ENCODE measurements around the gene BANF2. TPM values are rescaled to one million over a fixed set of nuclear protein-coding genes. Genes with fewer than 3 reads are reported as not detected.

BANF2 gene
- total and polyA plus RNA-seq, 2 of the 13 experiments (the other 11 are each of a cell fraction or from before 2014, with no cell fraction given): 0.35 TPM; not detected in 1

- POLR2A ChIA-PET: no interaction called here
- 9% methylated on average over 2 of the region's 2 CpGs for WGBS (ENCODE audit: low lambda C conversion rate)
- H3K4me3 ChIP-seq (replicated peaks in 1 of 3; ENCODE audit: insufficient read depth in 1 of 3, low read depth in 2 of 3, low read length in 3 of 3): no peak overlapping the region
- H2AFZ ChIP-seq (ENCODE audit: low read length): no peak overlapping the region
- H3K9me3 ChIP-seq (ENCODE audit: low read length): no peaks in the 10 kb centered on the region
- H3K36me3 ChIP-seq (replicated peaks in 1 of 2; ENCODE audit: control insufficient read depth in 1 of 2, insufficient read depth in 2 of 2, low read length in 2 of 2): no peaks in the 10 kb centered on the region
- DNase-seq (ENCODE audit: low spot score): no peak
- H3K27me3 ChIP-seq (ENCODE audit: control insufficient read depth in 1 of 2, insufficient read depth in 2 of 2, low read length in 2 of 2): peaks cover 5 to 35% of the 10 kb centered on the region in 2 experiments; a peak in 4 of 5 replicates
- H3K4me2 ChIP-seq (ENCODE audit: low read depth, low read length): no peak overlapping the region
- TF ChIP-seq ATF7-NPFF (CRISPR knock-in tag; IDR thresholded peaks at IDR 0.05; ENCODE audit: low read depth): no peak
- TF ChIP-seq ZNF510 (CRISPR knock-in tag; IDR thresholded peaks at IDR 0.05; ENCODE audit: low read depth): no peak
- no peak for TF ChIP-seq SRSF1 (optimal IDR thresholded peaks at IDR 0.05; ENCODE audit: low read depth, low read length)
- no peak for TF ChIP-seq TAF15 (IDR thresholded peaks at IDR 0.05; ENCODE audit: low read depth, low read length, poor library complexity, severe bottlenecking)
- TF ChIP-seq, protein P1, sequence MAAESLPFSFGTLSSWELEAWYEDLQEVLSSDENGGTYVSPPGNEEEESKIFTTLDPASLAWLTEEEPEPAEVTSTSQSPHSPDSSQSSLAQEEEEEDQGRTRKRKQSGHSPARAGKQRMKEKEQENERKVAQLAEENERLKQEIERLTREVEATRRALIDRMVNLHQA (CRISPR knock-in tag; IDR thresholded peaks at IDR 0.05): no peak
- TF ChIP-seq ZNF260 (CRISPR knock-in tag; IDR thresholded peaks at IDR 0.05; ENCODE audit: borderline replicate concordance, low read depth): no peak
- TF ChIP-seq ZNF790 (CRISPR knock-in tag; IDR thresholded peaks at IDR 0.05; ENCODE audit: borderline replicate concordance): no peak
- no peak for TF ChIP-seq ZNF564 (CRISPR knock-in tag; IDR thresholded peaks at IDR 0.05)
- no peak for TF ChIP-seq RARA (CRISPR knock-in tag; IDR thresholded peaks at IDR 0.05)
- TF ChIP-seq, protein P2, sequence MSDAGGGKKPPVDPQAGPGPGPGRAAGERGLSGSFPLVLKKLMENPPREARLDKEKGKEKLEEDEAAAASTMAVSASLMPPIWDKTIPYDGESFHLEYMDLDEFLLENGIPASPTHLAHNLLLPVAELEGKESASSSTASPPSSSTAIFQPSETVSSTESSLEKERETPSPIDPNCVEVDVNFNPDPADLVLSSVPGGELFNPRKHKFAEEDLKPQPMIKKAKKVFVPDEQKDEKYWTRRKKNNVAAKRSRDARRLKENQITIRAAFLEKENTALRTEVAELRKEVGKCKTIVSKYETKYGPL (CRISPR knock-in tag; IDR thresholded peaks at IDR 0.05): no peak
- TF ChIP-seq BCL6 (CRISPR knock-in tag; IDR thresholded peaks at IDR 0.05): no peak
- TF ChIP-seq, protein P3, sequence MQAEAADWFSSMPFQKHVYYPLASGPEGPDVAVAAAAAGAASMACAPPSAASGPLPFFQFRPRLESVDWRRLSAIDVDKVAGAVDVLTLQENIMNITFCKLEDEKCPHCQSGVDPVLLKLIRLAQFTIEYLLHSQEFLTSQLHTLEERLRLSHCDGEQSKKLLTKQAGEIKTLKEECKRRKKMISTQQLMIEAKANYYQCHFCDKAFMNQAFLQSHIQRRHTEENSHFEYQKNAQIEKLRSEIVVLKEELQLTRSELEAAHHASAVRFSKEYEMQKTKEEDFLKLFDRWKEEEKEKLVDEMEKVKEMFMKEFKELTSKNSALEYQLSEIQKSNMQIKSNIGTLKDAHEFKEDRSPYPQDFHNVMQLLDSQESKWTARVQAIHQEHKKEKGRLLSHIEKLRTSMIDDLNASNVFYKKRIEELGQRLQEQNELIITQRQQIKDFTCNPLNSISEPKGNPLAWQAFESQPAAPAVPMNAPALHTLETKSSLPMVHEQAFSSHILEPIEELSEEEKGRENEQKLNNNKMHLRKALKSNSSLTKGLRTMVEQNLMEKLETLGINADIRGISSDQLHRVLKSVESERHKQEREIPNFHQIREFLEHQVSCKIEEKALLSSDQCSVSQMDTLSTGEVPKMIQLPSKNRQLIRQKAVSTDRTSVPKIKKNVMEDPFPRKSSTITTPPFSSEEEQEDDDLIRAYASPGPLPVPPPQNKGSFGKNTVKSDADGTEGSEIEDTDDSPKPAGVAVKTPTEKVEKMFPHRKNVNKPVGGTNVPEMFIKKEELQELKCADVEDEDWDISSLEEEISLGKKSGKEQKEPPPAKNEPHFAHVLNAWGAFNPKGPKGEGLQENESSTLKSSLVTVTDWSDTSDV (CRISPR knock-in tag; IDR thresholded peaks at IDR 0.05): no peak
- no peak for TF ChIP-seq JARID2 (CRISPR knock-in tag; IDR thresholded peaks at IDR 0.05; ENCODE audit: insufficient replicate concordance)
- no peak for TF ChIP-seq GABPB1 (CRISPR knock-in tag; IDR thresholded peaks at IDR 0.05)
- no peak for TF ChIP-seq GZF1 (CRISPR knock-in tag; IDR thresholded peaks at IDR 0.05)
- TF ChIP-seq POLR2AphosphoS2 (IDR thresholded peaks at IDR 0.05; ENCODE audit: low read depth, low read length): no peak
- no peak for TF ChIP-seq KLF6 (CRISPR knock-in tag; IDR thresholded peaks at IDR 0.05)
- TF ChIP-seq MLLT10 (CRISPR knock-in tag; IDR thresholded peaks at IDR 0.05): no peak
- TF ChIP-seq ZNF784 (CRISPR knock-in tag; IDR thresholded peaks at IDR 0.05; ENCODE audit: borderline replicate concordance): no peak
- no peak for TF ChIP-seq MBD4 (IDR thresholded peaks at IDR 0.05; ENCODE audit: borderline replicate concordance, low read length)
- ATAC-seq: no peak
- in situ Hi-C loops (cut with HindIII; ENCODE audit: extremely low pct_ligation_motif_present, low pct_unique_long_range_greater_than_20kb): no loop called here
- no TSS peak for BruUV-seq (replicated peaks)
- H4K20me1 ChIP-seq (ENCODE audit: insufficient read depth, low read length): no peaks in the 10 kb centered on the region
- H3K27ac ChIP-seq (ENCODE audit: extremely low read length, insufficient read depth, low read length): no peak overlapping the region
- H3K79me2 ChIP-seq (ENCODE audit: insufficient read depth, low read length): no peaks in the 10 kb centered on the region
- no peak overlapping the region for H3K9ac ChIP-seq (ENCODE audit: insufficient read depth, low read depth, low read length)
- CTCF ChIA-PET (ENCODE audit: low intra/inter-chr PET ratio, low total read pairs): no interaction called here
- no peak for FAIRE-seq
- peaks cover 48% of the 10 kb centered on the region for H3K4me1 ChIP-seq (ENCODE audit: insufficient read depth, low read length)
- intact Hi-C loops (cut with micrococcal nuclease; ENCODE audit: unreplicated experiment): no loop called here
Measured at GRCh38 chr20:17752459-17752858, 52.7 kb downstream of the BANF2 start.

All from HepG2 (cell line).